Measurements from ENCODE around the gene ZKSCAN3.
"Not testable (repeated sequence)": the region's sequence is repeated elsewhere in the genome, so short reads cannot be mapped to it uniquely, and the experiment has no call there.

The ZKSCAN3 gene

DNA sequence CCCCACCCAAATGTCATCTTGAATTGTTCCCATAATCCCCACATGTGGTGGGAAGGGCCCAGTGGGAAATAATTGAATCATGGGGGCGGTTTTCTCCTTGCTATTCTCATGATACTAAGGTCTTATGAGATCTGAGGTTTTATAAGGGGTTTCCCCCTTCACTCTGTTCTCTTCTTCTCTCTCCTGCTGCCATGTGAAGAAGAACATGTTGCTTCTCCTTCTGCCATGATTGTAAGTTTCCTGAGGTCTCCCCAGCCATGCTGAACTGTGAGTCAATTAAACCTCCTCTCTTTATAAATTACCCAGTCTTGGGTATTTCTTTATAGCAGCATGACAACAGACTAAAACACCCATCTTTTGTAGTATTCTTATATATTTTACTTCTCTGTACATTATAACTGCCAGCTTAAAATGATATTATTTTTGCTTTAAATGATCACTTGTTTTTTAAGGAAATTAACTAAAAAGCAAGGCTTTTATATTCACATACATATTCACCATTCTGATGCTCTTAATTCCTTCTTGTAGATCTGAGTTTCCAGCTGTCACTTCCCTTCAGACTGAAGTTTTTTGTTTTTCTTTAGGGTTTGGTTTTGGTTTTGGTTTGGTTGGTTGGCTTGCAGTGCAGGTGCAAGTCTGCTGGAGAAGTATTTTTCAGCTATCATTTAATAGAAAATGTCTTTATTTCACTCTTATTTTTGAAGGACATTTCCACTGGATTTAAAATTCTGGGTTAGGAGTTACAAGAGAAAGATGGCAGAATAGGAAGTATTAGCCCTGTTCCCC is 9.2 kb upstream of the ZKSCAN3 start:
- DNase-seq (ENCODE audit: insufficient read length, low spot score) (no peak), FAIRE-seq (no peak)

DNA sequence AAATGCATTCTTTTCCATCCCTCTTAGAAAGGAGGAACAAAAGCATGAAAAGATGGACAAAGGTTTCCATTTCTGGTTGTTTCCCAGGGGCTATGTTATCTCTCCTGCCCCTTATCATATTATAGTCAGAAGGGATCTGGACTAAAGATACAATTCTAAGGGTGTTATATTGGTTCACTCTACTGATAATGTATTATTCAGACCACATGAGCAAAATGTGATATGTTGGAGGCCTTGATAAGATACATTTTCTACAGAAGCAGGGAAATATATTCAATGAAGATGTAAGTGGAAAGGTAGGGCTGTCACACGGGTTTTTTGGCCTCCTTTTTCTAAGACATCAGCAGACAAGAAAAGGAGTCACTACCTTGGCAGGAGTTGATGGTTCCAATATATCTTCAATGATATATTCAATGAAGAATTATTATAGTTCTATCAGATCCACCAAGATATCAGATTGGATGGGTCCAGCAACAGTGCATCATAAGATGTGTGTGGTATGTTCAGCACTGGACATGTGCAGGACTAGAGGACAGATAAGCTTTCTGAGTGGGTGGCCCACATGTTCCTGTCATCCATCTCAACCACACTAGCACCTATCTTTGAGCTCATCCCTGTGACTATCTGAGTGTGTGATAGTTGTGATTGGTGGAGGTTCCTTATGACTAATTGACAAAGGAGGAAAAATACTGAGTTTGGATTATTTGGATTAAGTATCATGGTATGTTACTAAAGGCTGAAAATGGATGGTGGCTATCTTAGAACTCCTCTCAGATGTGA is 5.7 kb upstream of the ZKSCAN3 start:
- no peak for DNase-seq (ENCODE audit: insufficient read length, low spot score)
- FAIRE-seq, result no peak

GRCh38 chr6:28345201-28345600 is 4.5 kb upstream of the ZKSCAN3 start:
- FAIRE-seq, result no peak
- no peak for DNase-seq (ENCODE audit: insufficient read length, low spot score)

GRCh38 chr6:28347119-28347518 is 2.6 kb upstream of the ZKSCAN3 start:
- DNase-seq (ENCODE audit: insufficient read length, low spot score) (no peak), FAIRE-seq (no peak)

DNA sequence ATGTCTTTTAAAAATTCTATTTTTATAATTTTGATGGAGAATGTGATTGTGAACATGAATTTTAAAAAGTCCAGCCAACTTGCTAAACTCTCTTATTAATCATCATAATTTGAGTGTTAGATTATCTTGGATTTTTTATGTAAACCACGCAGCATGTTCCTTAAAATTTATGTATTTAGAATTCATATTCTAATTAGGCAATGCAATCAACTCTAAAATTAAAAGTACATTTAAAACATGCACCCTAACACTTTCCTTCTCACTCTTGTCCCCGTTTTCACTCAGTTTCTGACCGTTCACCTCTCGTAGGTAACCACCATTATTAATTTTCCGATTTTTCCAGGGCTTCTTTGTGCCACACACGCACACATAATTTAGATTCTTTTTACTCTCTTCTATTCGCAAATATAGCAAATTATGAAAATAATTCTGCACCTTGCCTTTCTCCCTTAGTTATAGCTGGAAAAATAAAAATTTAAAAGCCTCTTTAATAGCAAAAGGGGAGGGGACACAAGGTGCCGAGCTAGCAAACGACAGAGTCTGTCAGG is 329 bp upstream of the ZKSCAN3 start:
- DNase-seq (ENCODE audit: insufficient read length, low spot score) (no peak), FAIRE-seq (no peak)

GRCh38 chr6:28351087-28351486 is 1.3 kb downstream of the ZKSCAN3 start:
- DNase-seq (ENCODE audit: insufficient read length, low spot score) (no peak), FAIRE-seq (no peak)

DNA sequence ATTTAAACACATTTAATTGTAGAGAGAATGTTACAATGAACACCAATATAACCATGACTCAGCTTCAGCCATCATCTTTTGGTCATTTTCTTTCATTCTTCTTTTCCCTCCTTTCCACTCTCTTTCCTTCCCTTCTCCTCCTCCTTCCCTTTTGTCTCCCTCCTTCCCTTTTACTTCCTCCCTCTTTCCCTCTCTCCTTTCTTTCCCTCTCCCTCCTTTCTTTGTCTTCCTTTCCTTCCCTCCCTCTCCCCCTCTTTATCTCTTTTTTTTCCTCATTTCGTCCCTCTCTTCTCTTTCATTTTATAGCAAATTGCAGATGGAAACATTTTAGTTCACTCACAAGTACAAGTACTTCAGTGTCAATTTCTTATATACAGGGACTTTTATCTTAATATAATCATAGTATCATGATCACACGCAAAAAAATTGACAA is 1.8 kb downstream of the ZKSCAN3 start:
- DNase-seq (ENCODE audit: insufficient read length, low spot score), result no peak
- FAIRE-seq, result no peak

- no peak for FAIRE-seq
- no peak for DNase-seq (ENCODE audit: insufficient read length, low spot score)
Measured at GRCh38 chr6:28353356-28353755, 3.6 kb downstream of the ZKSCAN3 start.

- FAIRE-seq (no peak), DNase-seq (ENCODE audit: insufficient read length, low spot score) (no peak)
Measured at GRCh38 chr6:28353981-28354676, 4.4 kb downstream of the ZKSCAN3 start.

DNA sequence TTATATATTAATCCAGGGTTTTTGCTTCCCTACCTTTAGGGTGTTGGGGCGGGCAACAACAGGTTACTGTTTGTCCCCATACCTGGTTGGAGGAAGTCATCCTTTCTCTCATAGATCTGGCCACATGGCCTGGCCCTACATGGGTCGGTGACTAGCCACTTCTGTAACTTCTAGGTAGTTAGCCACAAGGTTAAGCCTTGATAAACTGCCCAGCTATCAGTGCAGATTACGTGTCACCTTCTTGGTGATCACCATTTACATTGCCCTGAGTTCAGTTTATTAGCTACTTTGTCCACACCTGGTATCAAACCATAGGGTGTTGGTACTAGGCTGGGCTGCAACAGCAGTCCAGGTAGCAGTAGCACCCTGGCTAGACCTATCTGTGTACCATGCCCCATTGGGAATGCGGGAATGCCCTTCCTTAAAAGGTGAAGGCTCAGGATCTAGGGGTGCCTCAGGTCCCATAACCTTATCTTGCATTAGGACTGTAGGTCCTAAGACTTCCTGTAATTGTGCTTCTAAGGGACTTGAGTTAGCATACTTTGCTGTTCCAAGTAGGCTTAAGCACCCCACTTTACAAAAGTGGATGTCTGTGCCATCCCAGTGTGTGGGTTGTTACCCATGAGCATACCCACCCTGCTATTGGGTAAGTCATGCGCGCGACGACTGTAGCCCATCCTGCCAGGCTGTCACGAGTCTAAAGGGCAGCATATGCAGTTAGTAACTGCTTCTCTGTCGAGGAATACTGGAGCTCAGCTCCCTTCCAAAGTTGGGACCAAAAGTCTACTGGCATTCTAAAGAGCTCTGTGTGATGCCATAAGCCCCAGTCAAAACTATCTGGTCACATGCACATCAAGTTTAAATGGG is 5.2 kb downstream of the ZKSCAN3 start:
- DNase-seq (ENCODE audit: insufficient read length, low spot score) (no peak), FAIRE-seq (no peak)

DNA sequence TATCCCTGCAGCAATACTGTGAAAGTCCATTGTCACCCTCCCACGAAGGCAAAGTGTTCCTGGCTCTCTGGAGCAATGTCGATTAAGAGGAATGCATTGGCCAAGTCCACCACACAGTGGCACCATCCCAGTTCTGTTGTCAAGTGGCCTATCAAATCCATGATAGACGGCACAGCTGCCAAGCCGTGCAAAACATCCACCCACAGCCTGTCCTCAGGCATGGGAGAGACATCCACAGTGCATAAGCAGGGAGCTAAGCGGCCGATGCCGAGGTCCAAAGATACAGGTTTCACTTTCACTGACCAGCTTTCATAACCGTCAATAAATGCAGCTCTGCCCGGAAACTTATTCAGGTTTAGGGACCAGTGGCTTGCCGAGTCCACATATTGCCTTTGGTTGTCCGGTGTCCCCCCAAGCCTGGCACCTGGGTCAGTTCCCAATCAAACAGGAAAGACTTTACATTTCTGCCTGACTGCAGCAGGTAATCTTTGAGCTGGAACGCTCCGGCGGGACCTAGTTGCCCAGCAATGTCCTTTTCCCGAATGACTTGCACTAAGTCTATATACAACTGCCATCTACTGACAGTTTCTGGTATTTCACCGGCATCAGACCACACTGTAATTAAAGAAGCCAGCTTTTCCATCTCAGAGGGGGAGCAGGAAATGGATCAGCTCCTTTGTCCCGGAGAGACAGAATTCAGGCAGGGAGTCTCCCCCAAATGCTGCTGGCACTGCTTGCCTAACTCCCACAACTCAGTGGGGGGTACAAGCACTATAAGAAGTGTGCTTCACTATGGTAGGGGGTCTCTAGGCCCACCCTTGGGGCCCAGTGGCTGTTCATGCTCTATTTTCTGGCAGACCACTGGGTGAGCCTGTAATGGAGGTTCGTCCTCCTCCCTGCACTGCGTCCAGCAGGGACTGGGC is 6.3 kb downstream of the ZKSCAN3 start:
- peak; percentile 60 for FAIRE-seq
- peak; percentile 80 for DNase-seq (ENCODE audit: insufficient read length, low spot score)

DNA sequence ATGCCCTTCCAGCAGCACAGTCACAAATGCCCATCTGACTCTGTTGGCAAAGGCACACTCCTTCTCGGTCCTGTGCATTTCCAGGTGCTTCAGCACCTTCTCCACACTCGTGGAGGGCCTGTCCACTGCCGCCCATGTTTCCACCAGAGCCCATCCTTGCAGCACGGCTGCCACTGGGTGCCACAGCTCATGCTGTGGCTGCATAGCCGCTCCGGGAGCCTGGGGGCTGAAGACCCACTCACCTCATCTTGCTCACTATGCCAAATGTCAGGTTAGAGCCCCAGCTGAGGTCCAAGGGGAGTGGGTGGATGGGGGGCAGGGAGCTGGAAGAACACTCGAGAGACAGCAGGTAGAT is 6.9 kb downstream of the ZKSCAN3 start:
- DNase-seq (ENCODE audit: insufficient read length, low spot score), result no peak
- no peak for FAIRE-seq

- FAIRE-seq (no peak), DNase-seq (ENCODE audit: insufficient read length, low spot score) (no peak)
Measured at GRCh38 chr6:28357036-28357435, 7.3 kb downstream of the ZKSCAN3 start.

- DNase-seq (ENCODE audit: insufficient read length, low spot score), result not testable (repeated sequence)
- peak; percentile 52 for FAIRE-seq
Measured at GRCh38 chr6:28359562-28359961, 9.8 kb downstream of the ZKSCAN3 start.

- FAIRE-seq (no peak), DNase-seq (ENCODE audit: insufficient read length, low spot score) (no peak)
Measured at GRCh38 chr6:28360961-28361360, 11.2 kb downstream of the ZKSCAN3 start.

- not testable (repeated sequence) for FAIRE-seq; DNase-seq (ENCODE audit: insufficient read length, low spot score)
Measured at GRCh38 chr6:28365590-28365989, 15.8 kb downstream of the ZKSCAN3 start.

DNA sequence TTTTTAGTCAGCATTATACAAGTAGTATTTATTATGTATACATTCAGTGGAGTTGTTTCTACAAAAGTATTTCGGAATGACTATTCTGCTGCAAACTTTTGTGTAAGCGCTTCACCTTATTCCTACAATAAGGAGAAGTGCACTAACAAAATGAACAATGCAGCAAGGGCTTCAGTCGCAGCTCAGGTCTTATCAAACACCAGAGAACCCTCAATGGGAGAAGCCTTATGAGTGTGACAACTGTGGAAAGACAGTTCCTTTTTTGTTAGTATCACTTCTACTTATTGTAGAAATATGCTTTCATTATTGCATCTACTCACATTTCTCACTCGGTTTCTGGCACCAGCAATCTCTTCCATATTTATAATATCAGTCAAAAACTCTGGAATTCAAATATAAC is 18.8 kb downstream of the ZKSCAN3 start:
- FAIRE-seq (no peak), DNase-seq (ENCODE audit: insufficient read length, low spot score) (no peak)

DNA sequence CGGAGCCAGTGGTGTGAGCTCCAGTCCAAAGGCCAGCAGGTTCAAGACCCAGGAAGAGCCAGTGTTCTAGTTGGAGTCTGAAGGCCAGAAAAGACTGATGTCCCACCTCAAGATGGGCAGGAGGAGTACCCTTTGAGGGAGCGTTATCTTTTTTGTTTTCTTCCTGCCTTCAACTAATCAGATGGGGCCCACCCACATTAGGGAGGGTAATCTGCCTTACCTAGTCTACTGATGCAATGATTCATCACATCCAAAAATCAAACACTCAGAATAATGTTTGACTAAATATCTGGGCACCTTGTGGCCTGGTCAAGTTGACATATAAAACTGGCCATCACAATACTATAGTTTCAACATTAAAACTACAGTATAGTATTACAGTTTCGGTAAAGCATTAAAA is 19.7 kb downstream of the ZKSCAN3 start:
- peak; percentile 49 for FAIRE-seq
- no peak for DNase-seq (ENCODE audit: insufficient read length, low spot score)

DNA sequence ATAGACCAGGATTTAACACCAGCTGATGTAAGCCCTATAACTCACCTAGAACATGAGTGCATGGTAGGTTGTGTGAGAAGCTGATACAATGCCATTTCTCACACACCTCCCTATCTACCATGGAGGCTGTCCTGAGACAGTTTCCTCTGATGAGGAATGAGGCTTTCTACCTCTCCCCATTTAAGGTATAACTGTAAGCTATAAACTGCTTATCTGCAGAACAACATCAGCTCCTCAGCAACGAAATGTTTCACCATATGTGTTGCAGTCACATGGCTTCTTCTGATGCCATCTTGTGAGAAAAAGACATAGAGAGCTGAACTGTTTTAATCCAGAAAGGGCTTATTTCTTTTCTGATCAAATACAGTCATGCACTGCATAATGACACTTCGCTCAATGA is 20.7 kb downstream of the ZKSCAN3 start:
- no peak for DNase-seq (ENCODE audit: insufficient read length, low spot score)
- no peak for FAIRE-seq

Data from HTR-8/SVneo (cell line).